ENCODE results near the gene MMD.
A peak's percentile ranks its signal among the peaks of the same experiment; 100 is the strongest.
"Not testable (repeated sequence)": the region's sequence is repeated elsewhere in the genome, so short reads cannot be mapped to it uniquely, and the experiment has no call there.

The MMD gene
- long read RNA-seq, transcript MMD-201 (7 exons, 2,735 nt), result major isoform, 23 of 32 reads
- long read RNA-seq, partial matches to known transcripts, result 0 of 32 reads
- long read RNA-seq, other reads (novel, unspliced or antisense), result 8 of 32 reads

GRCh38 chr17:55421179-55421934 lies at the start of gene MMD:
MMD (minus strand) TSS chr17:55421835; CDS start chr17:55421695, 140 bp downstream.
- H3K4me3 ChIP-seq (replicated peaks; ENCODE audit: insufficient read depth, low read length), result peak within 1 kb of the TSS; percentile 94
- peak within 1 kb of the TSS; percentile 77 for H3K27ac ChIP-seq (replicated peaks)
- DNase-seq (ENCODE audit: low read depth in 1 of 2, low spot score in 1 of 2), result no peak
- TF ChIP-seq CTCF (IDR thresholded peaks at IDR 0.05; ENCODE audit: insufficient read depth, low read length) (no peak), SPI1 (IDR thresholded peaks at IDR 0.05; ENCODE audit: borderline replicate concordance, low read depth) (no peak), GABPA (IDR thresholded peaks at IDR 0.05; ENCODE audit: low read depth) (no peak), POLR2AphosphoS5 (IDR thresholded peaks at IDR 0.05; ENCODE audit: low read depth) (no peak; the same call in 1 of the 2 replicates), REST (IDR thresholded peaks at IDR 0.05; ENCODE audit: insufficient replicate concordance, low read depth) (no peak)
- H3K27me3 ChIP-seq (ENCODE audit: insufficient read depth, poor library complexity, severe bottlenecking), result peaks cover 2% of the 10 kb centered on the region

- no peak overlapping the region for H3K4me3 ChIP-seq (replicated peaks; ENCODE audit: insufficient read depth, low read length)
- TF ChIP-seq POLR2AphosphoS5 (IDR thresholded peaks at IDR 0.05; ENCODE audit: low read depth), result no peak
- no peak for TF ChIP-seq REST (IDR thresholded peaks at IDR 0.05; ENCODE audit: insufficient replicate concordance, low read depth)
- TF ChIP-seq CTCF (IDR thresholded peaks at IDR 0.05; ENCODE audit: insufficient read depth, low read length), result no peak
- no peak for TF ChIP-seq SPI1 (IDR thresholded peaks at IDR 0.05; ENCODE audit: borderline replicate concordance, low read depth)
- TF ChIP-seq GABPA (IDR thresholded peaks at IDR 0.05; ENCODE audit: low read depth), result no peak
- DNase-seq (ENCODE audit: low read depth in 1 of 2, low spot score in 1 of 2), result no peak
- H3K27me3 ChIP-seq (ENCODE audit: insufficient read depth, poor library complexity, severe bottlenecking), result peaks cover 2% of the 10 kb centered on the region
- H3K27ac ChIP-seq (replicated peaks), result no peak overlapping the region
These were observed 45.0 kb upstream of the MMD start for GRCh38 chr17:55466671-55467070.

GRCh38 chr17:55465771-55466170 lies 44.1 kb upstream of the MMD start:
- not testable (repeated sequence) for H3K4me3 ChIP-seq (replicated peaks; ENCODE audit: insufficient read depth, low read length); H3K27me3 ChIP-seq (ENCODE audit: insufficient read depth, poor library complexity, severe bottlenecking); DNase-seq (ENCODE audit: low read depth in 1 of 2, low spot score in 1 of 2); H3K27ac ChIP-seq (replicated peaks)

- no peak for DNase-seq (ENCODE audit: low read depth in 1 of 2, low spot score in 1 of 2)
- TF ChIP-seq REST (IDR thresholded peaks at IDR 0.05; ENCODE audit: insufficient replicate concordance, low read depth) (no peak), SPI1 (IDR thresholded peaks at IDR 0.05; ENCODE audit: borderline replicate concordance, low read depth) (peak; percentile 17; the same call in 1 of the 2 replicates), CTCF (IDR thresholded peaks at IDR 0.05; ENCODE audit: insufficient read depth, low read length) (no peak), POLR2AphosphoS5 (IDR thresholded peaks at IDR 0.05; ENCODE audit: low read depth) (no peak), GABPA (IDR thresholded peaks at IDR 0.05; ENCODE audit: low read depth) (no peak)
- H3K27ac ChIP-seq (replicated peaks), result no peak overlapping the region
- no peak overlapping the region for H3K4me3 ChIP-seq (replicated peaks; ENCODE audit: insufficient read depth, low read length)
- H3K27me3 ChIP-seq (ENCODE audit: insufficient read depth, poor library complexity, severe bottlenecking), result peaks cover 2% of the 10 kb centered on the region
These were observed 42.0 kb upstream of the MMD start for GRCh38 chr17:55463600-55463999.

Data from HL-60 (cell line).